Glutamatergic neuron (in vitro differentiated cells): ENCODE data around the gene CELA2B. TPM values are rescaled to one million over a fixed set of nuclear protein-coding genes. Genes with fewer than 3 reads are reported as not detected.

Experiments
- DNase-seq: peaks from one replicate; pipeline ENCODE4 v3.0.0; 2022
- H3K27ac Mint-ChIP-seq: one replicate; pipeline ENCODE4 v1.8.0; 2020; ENCODE audit warnings: mild to moderate bottlenecking, mixed read lengths, inconsistent platforms; ENCODE audit not compliant: unreplicated experiment
- H3K27me3 Mint-ChIP-seq: one replicate; pipeline ENCODE4 v1.8.0; 2020; ENCODE audit warnings: mild to moderate bottlenecking, moderate library complexity, mixed read lengths, inconsistent platforms; ENCODE audit not compliant: unreplicated experiment
- H3K36me3 Mint-ChIP-seq: one replicate; pipeline ENCODE4 v1.8.0; 2020; ENCODE audit warnings: mild to moderate bottlenecking, mixed read lengths, inconsistent platforms; ENCODE audit not compliant: unreplicated experiment
- H3K4me1 Mint-ChIP-seq: one replicate; pipeline ENCODE4 v1.8.0; 2020; ENCODE audit warnings: mild to moderate bottlenecking, low read depth, mixed read lengths, inconsistent platforms; ENCODE audit not compliant: unreplicated experiment
- H3K4me3 Mint-ChIP-seq: one replicate; pipeline ENCODE4 v1.8.0; 2020; ENCODE audit warnings: mild to moderate bottlenecking, mixed read lengths, inconsistent platforms; ENCODE audit not compliant: unreplicated experiment
- H3K9me3 Mint-ChIP-seq: one replicate; pipeline ENCODE4 v1.8.0; 2020; ENCODE audit warnings: mild to moderate bottlenecking, moderate library complexity, mixed read lengths, inconsistent platforms; ENCODE audit not compliant: unreplicated experiment
- total RNA-seq: library from RNA; stranded (reverse); fragmentation: NEBNext Ultra II Directional; extraction: Animal tissue kit (Norgen Biotek cat#: 25700); gene quantifications from one replicate; pipeline ENCODE4 v1.2.1, GENCODE V29; 2021; ENCODE audit not compliant: unreplicated experiment
- TF ChIP-seq, protein P1 (sequence below): fragments of 200-600 bp; sonication (generic); IDR thresholded peaks from one replicate; pipeline ENCODE4 v1.5.0; 2021; ENCODE audit not compliant: partially characterized antibody, unreplicated experiment

The CELA2B gene
- total RNA-seq, 1 donor from 2014 or later, result not detected

DNA sequence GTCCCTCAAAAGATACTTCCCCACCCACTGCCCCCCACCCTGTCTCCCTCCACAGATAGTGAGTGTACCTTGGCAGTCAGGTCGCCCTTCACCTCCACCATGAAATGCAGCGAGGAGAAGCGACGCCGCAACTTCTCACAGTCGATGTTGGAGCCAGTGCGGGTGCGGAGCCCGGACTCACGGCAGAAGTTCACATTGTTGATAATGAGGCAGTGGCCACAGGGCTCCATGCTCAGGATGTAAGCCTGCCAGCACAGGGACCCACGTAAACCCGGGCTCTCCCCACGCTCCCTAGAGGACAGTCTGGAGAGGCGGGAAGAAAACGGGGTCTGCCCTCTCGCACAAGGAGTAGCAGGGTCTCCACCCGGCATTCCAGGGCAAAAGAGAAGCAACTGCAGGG is 30.9 kb downstream of the CELA2B start:
- Mint-ChIP-seq H3K4me1 (no peaks in the 10 kb centered on the region), H3K27ac (no peak overlapping the region), H3K27me3 (peaks cover 3% of the 10 kb centered on the region), H3K9me3 (peaks cover 3% of the 10 kb centered on the region), H3K36me3 (no peaks in the 10 kb centered on the region), H3K4me3 (no peak overlapping the region)
- TF ChIP-seq, protein P1, sequence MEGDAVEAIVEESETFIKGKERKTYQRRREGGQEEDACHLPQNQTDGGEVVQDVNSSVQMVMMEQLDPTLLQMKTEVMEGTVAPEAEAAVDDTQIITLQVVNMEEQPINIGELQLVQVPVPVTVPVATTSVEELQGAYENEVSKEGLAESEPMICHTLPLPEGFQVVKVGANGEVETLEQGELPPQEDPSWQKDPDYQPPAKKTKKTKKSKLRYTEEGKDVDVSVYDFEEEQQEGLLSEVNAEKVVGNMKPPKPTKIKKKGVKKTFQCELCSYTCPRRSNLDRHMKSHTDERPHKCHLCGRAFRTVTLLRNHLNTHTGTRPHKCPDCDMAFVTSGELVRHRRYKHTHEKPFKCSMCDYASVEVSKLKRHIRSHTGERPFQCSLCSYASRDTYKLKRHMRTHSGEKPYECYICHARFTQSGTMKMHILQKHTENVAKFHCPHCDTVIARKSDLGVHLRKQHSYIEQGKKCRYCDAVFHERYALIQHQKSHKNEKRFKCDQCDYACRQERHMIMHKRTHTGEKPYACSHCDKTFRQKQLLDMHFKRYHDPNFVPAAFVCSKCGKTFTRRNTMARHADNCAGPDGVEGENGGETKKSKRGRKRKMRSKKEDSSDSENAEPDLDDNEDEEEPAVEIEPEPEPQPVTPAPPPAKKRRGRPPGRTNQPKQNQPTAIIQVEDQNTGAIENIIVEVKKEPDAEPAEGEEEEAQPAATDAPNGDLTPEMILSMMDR, result no peak
- no peak for DNase-seq

DNA sequence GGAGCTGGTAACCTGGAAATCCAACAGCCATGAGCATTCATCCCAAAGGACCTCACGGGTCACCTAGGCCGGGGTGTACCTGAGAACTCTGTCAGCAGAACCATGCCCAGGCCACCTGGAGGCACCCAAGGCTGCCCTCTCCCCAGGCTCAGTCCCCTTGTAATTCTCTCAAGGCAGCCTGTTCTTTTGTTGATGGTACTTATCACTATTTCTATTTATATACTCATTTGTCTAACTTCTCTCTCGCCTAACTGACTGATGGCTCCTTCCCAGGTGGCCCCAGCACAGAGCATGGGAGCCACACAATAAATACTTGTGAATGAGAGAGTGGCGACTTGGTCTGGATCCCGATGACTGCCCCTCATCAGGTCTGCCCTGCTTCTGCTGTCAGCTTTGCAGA is 31.4 kb downstream of the CELA2B start:
- Mint-ChIP-seq H3K9me3 (peaks cover 3% of the 10 kb centered on the region), H3K4me1 (no peaks in the 10 kb centered on the region), H3K27me3 (peaks cover 3% of the 10 kb centered on the region), H3K36me3 (no peaks in the 10 kb centered on the region), H3K4me3 (no peak overlapping the region), H3K27ac (no peak overlapping the region)
- no peak for DNase-seq
- TF ChIP-seq, protein P1, result no peak

DNA sequence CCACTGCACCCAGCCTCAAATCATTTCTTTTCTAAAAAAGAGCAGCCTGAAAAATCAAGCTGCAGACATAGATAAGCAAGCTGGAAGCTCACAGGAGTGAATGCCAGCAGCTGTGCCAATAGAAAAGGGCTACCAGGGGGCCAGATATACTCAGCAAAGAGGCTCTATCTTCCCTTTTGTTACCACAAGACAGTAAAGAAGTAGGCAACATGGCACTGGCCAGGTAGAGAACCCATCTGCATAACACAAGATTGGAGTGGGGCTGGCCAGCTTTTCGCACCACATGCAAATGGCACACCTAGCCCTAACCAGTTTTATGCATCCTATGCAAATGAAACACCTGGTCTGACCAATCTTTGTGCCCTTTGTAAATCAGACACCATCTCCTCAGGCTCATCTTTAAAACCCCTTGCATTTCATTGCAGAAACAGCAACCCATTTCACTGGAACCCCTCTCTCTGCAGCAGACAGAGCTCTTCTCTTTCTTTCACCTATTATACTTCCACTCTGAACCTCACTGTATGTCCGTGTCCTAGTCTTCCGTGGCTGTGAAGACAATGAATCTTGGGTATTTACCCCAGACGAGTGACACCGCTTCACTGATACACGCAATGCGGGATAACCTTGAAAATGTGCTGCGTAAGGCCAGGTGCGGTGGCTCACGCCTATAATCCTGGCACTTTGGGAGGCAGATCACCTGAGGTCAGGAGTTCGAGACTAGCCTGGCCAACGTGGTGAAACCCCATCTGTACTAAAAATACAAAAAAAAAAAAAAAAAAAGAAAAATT is 33.0 kb downstream of the CELA2B start:
- peaks cover 4% of the 10 kb centered on the region for H3K27me3 Mint-ChIP-seq
- H3K36me3 Mint-ChIP-seq, result no peaks in the 10 kb centered on the region
- DNase-seq, result no peak
- H3K9me3 Mint-ChIP-seq, result peaks cover 3% of the 10 kb centered on the region
- no peak overlapping the region for H3K27ac Mint-ChIP-seq
- TF ChIP-seq, protein P1, result no peak
- H3K4me1 Mint-ChIP-seq, result no peaks in the 10 kb centered on the region
- no peak overlapping the region for H3K4me3 Mint-ChIP-seq

DNA sequence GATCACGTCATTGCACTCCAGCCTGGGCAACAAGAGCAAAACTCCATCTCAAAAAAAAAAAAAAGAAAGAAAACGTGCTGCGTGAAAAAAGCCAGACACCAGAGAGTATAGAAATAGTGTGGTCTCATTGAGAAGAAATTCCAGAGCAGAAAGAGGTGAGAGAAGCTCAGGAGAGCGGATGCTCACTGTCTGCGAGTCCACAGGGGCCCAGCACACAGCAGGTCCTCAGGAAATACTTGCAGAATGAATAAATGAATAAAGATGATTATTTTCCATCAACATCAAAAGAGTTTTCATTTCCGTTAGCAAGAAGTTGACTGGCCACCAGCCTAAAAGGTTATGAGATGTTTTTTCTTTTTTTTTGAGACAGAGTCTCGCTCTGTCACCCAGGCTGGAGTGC is 33.7 kb downstream of the CELA2B start:
- TF ChIP-seq, protein P1, result no peak
- Mint-ChIP-seq H3K27me3 (peaks cover 4% of the 10 kb centered on the region), H3K4me1 (no peaks in the 10 kb centered on the region), H3K27ac (no peak overlapping the region), H3K4me3 (no peak overlapping the region), H3K9me3 (peaks cover 3% of the 10 kb centered on the region), H3K36me3 (no peaks in the 10 kb centered on the region)
- DNase-seq, result no peak

DNA sequence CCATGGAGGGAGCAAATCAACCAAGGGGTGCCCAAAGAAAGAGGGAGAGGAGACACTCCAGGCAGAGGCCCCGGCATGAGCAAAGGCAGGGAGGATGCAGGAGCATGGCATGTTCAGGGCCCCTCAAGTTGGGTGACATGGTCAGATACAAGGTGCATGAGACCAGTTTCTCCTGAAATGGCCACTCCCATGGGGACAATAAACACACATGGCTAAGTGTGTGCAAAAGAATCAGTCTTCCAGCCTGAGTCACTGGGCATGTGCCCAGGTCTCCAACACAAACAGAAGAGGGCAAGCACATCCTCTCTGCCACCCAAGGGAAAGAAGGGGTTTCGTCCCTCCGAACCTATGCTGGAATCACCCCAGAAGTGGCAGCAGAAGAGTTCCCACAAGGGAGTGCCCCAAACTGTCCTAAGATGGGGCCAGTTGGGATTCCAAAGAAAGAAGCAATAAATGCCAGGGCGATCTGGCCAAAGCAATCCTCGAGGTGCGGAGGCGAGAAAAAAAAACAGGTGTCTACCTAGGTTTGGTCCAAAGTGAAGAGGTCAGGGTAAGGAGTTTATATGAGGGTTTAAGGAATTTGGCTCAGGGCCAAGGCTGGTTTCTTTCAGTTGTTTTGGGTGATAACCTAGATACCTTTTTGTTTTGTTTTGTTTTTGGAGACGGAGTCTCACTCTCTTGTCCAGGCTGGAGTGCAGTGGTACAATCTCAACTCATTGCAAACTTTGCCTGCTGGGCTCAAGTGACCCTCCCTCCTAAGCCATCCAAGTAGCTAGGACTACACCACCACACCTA is 34.9 kb downstream of the CELA2B start:
- H3K27ac Mint-ChIP-seq, result no peak overlapping the region
- H3K9me3 Mint-ChIP-seq, result peaks cover 5% of the 10 kb centered on the region
- H3K4me3 Mint-ChIP-seq, result no peak overlapping the region
- TF ChIP-seq, protein P1, result no peak
- H3K36me3 Mint-ChIP-seq, result no peaks in the 10 kb centered on the region
- H3K27me3 Mint-ChIP-seq, result peaks cover 4% of the 10 kb centered on the region
- no peak for DNase-seq
- H3K4me1 Mint-ChIP-seq, result no peaks in the 10 kb centered on the region
